Adipose tissue (tissue), 3 donors: ENCODE results near the gene OR6C70. TPM values are rescaled to one million over a fixed set of nuclear protein-coding genes. Genes with fewer than 3 reads are reported as not detected.
"Not testable (repeated sequence)": the region's sequence is repeated elsewhere in the genome, so short reads cannot be mapped to it uniquely, and the experiment has no call there.

Source experiments
- H3K27ac ChIP-seq: one replicate; pipeline ENCODE4 v1.5.1; 2013; ENCODE audit warnings: low read depth, low read length
- WGBS, 3 donors: extraction: QIAGEN DNeasy Blood & Tissue Kit; methylation state at CpG; one replicate each; pipeline ENCODE4 v1.1.7; 2013; 5-methylcytosine and 5-hydroxymethylcytosine counted together
- polyA plus RNA-seq, 3 donors: library from polyadenylated mRNA; stranded (reverse); fragments of 200-250 nt; gene quantifications; one replicate each; pipeline ENCODE4 v1.2.3, GENCODE V29; 2013
- donor health status: healthy with polysubstance abuse.
- donor health status: Bipolar disorder and iron deficiency.
- donor health status: healthy.

Gene OR6C70
- not detected for polyA plus RNA-seq

DNA sequence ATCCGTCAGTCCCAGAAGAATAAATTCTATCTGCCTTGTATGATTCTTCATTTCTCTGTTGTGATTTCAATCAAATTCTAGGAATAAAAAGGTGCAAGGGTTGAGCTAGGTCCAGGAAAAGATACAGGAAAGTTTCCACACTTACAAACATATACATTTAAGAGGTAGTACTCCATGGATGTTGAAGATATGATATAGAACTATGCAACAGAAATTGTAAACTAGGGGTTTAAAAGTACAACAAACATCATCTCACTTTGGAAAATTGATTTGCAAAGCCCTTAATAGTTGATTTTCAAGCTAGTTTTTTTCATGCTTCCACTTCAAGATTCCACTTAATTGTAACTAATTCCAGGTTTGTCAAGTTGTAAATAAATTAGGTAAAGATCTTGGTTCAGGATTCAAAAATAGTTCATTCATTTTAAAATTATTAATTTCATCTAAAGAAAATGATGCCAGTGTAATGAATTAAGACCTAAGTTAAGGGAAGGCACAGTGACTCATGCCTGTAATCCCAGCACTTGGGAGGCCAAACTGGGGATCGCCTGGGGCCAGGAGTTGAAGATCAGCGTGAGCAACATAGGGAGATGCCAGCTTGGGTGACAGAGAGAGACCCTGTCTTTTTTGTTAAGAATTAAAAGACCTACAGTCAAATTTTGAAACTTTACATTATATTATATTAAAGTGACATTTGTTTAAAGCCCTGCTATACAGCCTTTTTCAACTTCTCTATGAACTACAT lies at the start of gene OR6C70:
TSS of gene OR6C70 (minus strand) at position 51 of the 742 bp plus-strand sequence. CDS start at position 51, 0 bp downstream.
- WGBS, 3 donors, result 84 to 94% (median 85%) methylated on average over 3 of the region's 3 CpGs
- no peak within 1 kb of the TSS for H3K27ac ChIP-seq

DNA sequence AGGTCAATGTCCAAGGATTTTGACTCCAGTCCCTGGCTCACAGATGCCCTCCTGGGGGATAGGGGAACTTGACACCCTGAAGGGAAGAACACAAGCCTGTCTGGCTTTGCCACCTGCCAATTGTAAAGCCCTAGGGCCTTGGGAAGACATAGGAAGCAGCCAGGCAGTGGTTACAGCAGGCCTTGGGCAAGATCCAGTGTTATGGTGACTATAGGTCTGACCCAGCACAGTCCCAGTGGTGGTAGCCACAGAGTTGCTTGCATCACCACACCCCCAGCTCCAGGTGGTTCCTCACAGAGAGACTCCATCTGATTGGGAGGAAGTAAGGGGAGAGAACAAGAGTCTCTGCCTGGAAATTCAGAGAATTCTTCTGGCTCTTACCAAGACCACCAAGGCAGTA lies 46.5 kb upstream of the OR6C70 start:
- no peak overlapping the region for H3K27ac ChIP-seq

DNA sequence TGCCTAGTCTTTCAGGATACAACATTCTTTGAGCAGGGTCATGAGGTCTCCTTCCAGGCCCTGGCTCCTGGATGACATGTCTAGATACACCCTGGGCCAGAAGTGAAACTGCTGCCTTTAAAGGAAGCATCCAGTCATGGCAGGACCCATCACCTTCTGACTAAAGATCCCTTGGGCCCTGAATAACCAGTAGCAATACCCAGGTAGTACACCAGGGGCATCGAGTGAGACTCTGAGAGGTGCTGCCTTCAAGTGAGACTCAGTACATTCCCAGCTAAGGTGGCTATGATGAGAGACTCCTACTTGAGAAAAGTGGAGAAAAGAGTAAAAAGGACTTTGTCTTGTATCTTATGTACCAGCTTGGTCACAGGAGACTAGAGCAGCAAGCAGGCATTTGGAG lies 45.8 kb upstream of the OR6C70 start:
- 53 to 67% (median 65%) methylated on average over 1 of the region's 1 CpG for WGBS, 3 donors
- H3K27ac ChIP-seq, result no peak overlapping the region

DNA sequence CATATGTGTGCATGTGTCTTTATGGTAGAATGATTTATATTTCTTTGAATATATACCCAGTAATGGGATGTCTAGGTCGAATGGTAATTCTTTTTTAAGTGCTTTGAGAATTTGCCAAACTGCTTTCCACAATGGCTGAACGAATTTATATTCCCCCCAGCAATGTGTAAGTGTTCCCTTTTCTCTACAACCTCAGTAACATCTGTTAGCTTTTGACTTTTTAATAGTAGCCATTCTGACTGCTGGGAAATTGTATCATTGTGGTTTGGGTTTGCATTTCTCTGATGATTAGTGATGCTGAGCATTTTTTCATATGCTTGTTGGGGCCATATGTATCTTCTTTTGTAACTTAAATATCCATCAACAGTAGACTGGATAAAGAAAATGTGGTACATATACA lies 31.7 kb upstream of the OR6C70 start:
- H3K27ac ChIP-seq, result no peak overlapping the region
- 31 to 40% (median 36%) methylated on average over 2 of the region's 2 CpGs for WGBS, 3 donors

DNA sequence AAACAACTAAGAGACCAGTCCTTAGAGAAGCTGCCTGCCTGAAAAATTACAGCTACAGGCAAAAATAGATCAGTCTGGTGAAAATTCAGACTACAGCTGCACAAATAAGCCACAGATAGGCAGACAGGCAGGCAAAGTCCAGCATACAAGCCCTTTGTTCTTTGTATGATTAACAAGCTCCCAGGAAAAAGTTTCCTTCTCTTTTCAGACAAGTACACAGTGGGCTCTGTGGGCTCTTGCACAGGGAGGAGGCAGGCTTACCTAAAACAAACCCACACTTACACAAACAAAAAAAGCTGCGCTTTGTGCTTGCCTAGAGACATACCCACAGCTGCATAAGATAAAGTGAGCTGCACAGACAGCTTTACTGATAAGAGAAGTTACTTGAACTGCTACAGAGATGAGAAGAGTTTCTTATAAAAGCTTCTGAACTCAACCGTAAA lies 29.9 kb upstream of the OR6C70 start:
- H3K27ac ChIP-seq, result no peak overlapping the region
- 10 to 30% (median 23%) methylated on average over 2 of the region's 2 CpGs for WGBS, 3 donors

DNA sequence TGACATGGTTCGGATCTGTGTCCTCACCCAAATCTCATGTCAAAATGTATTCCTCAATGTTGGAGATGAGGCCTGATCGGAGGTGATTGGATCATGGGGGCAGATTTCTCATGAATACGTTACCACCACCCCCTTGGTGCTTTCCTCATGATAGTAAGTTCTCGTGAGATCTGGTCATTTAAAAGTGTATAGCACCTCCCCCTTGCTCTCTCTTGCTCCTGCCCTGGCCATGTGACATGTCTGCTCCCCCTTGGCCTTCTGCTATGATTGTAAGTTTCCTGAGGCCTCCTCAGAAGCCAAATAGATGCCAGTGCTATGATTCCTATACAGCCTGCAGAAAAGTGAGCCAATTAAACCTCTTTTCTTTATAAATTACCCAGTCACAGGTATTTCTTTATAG lies 29.3 kb upstream of the OR6C70 start:
- 71 to 88% (median 84%) methylated on average over 4 of the region's 4 CpGs for WGBS, 3 donors
- H3K27ac ChIP-seq, result no peak overlapping the region

DNA sequence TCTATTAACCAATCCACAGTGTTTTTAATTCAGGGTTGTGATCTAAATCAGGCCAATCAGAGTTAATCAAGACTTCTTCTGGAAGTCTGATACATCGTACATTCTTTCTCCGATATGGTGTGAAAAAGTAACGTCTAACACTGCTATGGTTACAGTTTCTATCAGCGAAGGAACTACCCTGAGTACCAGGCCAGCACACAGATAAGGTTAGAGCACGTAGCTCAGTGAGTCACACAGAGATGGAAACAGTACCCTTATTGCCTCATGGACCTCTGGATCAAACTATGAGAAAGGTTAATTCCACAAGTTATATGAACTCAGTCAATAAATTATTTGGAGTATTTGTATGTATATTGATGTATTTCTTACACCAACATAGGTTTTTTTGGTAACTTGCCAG lies 25.6 kb upstream of the OR6C70 start:
- H3K27ac ChIP-seq, result no peak overlapping the region
- 41 to 80% (median 78%) methylated on average over 5 of the region's 5 CpGs for WGBS, 3 donors

DNA sequence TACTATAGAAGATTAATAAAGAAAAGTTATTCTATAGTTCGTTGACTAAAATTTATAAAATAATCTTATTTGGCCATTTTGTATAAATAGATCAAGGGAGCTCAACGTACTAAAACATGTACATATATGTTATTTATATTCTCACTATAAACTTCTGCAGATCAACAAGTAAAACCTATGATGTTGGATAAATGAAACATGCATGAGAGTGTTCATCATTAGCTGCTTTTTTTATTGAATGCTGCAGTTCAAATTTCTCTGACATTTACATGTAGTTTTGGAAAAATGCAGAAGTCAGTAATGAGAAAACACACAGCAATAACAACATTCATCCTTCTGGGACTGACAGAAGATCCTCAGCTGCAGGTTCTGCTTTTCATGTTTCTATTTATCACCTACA lies 22.1 kb upstream of the OR6C70 start, which contains the start of gene OR6C68:
TSS of gene OR6C68 (plus strand) at position 301 of the 400 bp plus-strand sequence. CDS start at position 301, 0 bp downstream.
- H3K27ac ChIP-seq, result no peak within 1 kb of the TSS
- 70 to 79% (median 77%) methylated on average over 2 of the region's 2 CpGs for WGBS, 3 donors

DNA sequence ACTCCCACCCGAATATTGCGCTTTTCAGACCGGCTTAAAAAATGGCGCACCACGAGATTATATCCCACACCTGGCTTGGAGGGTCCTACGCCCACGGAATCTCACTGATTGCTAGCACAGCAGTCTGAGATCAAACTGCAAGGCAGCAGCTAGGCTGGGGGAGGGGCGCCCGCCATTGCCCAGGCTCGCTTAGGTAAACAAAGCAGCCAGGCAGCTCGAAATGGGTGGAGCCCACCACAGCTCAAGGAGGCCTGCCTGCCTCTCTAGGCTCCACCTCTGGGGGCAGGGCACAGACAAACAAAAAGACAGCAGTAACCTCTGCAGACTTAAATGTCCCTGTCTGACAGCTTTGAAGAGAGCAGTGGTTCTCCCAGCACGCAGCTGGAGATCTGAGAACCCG lies 14.3 kb upstream of the OR6C70 start:
- not testable (repeated sequence) for H3K27ac ChIP-seq
- WGBS, 3 donors, result 53 to 83% (median 81%) methylated on average over 6 to 13 of the region's 13 CpGs

DNA sequence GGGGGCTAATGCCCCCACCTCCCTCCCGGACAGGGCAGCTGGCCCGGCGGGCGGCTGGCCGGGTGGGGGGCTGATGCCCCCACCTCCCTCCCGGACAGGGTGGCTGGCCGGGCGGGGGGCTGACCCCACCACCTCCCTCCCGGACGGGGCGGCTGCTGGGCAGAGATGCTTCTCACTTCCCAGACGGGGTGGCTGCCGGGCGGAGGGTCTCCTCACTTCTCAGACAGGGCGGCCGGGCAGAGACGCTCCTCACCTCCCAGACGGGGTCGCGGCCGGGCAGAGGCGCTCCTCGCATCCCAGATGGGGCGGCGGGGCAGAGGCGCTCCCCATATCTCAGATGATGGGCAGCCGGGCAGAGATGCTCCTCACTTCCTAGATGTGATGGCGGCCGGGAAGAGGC lies 9.2 kb upstream of the OR6C70 start:
- H3K27ac ChIP-seq, result not testable (repeated sequence)
- WGBS, 3 donors, result 94 to 96% (median 94%) methylated on average over 15 to 29 of the region's 29 CpGs

DNA sequence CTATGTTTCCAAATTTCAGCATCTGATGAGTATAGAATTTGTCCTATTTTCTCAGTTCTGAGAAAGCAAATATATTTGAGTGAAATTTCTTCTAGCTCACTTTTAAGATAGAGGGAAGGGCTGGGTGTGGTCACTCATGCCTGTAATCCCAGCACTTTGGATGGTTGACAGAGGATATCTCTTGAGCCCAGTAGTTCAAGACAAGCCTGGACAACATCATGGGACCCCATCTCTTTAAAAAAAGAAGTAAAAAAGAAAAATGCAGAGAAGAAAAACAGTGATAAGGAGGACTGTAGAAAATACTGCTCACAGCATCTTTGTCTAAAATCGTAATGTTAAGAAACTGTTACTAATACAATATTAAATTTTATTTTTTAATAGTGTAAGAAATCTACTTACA lies 2.3 kb upstream of the OR6C70 start:
- H3K27ac ChIP-seq, result no peak overlapping the region
- 74 to 91% (median 88%) methylated on average over 1 of the region's 1 CpG for WGBS, 3 donors

DNA sequence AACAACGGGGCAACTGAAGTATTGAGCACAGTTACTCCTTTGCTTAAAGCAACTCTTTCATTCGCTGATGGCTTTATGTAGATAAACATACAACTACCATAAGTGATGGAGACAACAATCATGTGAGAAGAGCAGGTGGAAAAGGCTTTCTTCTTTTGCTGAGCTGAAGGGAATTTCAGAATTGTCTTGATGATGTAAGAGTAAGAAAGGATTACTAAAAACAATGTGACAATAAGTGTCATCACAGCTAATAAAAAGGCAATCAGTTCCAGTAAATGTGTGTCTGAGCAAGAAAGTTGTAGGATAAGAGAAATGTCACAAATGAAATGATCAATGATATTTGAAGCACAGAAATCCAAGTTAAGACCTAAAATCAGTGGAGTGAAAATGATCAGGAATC lies 647 bp downstream of the OR6C70 start:
- H3K27ac ChIP-seq, result no peak overlapping the region
- WGBS, 3 donors, result 69 to 76% (median 70%) methylated on average over 2 of the region's 2 CpGs

DNA sequence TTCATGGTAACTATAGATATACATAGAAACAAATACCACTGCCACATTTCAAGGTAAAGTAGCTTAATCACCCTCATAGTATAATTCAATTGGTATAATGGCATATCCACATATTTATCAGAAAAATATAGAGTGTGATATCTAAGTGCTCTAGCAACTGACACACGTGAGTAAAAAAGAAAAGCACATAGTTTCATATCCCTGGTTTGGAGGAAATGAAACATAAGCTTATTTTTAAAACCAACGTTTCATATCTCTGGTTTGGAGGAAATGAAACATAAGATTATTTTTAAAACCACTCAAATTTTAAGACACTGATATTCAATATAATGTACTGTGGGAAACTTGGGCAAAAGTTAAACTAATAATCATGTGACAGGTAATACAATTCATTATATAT lies 2.1 kb downstream of the OR6C70 start:
- WGBS, 3 donors, result 36 to 42% (median 39%) methylated on average over 2 of the region's 2 CpGs
- H3K27ac ChIP-seq, result no peak overlapping the region

DNA sequence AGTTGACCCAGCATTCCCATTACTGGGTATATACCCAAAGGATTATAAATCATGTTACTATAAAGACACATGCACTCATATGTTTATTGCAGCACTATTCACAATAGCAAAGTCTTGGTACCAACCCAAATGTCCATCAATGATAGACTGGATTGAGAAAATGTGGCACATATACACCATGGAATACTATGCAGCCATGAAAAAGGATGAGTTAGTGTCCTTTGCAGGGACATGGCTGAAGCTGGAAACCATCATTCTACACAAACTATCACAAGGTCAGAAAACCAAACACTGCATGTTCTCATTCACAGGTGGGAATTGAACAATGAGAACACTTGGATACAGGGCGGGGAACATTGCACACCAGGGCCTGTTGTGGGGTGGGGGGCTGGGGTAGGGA lies 5.0 kb downstream of the OR6C70 start:
- not testable (repeated sequence) for H3K27ac ChIP-seq
- WGBS, 3 donors, result 89 to 95% (median 94%) methylated on average over 1 of the region's 1 CpG

DNA sequence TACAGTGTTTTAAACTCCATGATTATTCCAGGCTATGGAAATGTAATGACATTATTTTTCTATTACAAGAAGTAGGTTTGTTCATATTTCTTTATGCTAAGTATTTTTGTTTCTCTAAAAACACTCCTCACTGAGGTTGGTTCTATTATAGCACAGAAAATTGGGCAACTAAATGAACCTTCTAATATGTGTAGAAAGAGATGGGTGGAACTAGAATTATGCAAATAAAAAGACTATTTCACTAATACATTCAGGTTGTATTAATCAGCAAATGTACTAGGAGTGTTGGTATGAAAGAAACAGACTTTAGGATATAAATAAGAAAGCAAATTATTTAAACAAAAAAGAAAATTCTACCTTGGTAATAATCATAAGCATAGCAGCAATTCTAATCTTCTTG lies 21.1 kb downstream of the OR6C70 start:
- no peak overlapping the region for H3K27ac ChIP-seq

DNA sequence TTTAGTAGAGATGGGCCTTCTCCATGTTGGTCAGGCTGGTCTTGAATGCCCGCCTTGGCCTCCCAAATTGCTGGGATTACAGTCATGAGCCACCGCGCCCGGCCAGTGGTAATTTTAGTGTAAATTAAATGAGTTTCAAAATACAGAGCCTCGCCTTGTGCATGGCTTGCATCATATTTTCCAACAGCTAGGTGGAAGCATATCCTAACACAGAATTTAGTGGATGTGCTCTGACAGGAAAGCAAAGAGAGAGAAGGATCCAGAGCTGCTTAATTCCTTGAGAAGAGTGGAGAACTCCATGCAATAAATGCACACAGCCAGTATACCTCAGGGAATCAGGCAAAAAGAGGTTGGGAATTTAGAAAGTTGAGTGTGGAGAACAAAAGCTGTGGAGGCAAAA lies 23.6 kb downstream of the OR6C70 start:
- H3K27ac ChIP-seq, result no peak overlapping the region
- 60 to 81% (median 76%) methylated on average over 5 of the region's 5 CpGs for WGBS, 3 donors

DNA sequence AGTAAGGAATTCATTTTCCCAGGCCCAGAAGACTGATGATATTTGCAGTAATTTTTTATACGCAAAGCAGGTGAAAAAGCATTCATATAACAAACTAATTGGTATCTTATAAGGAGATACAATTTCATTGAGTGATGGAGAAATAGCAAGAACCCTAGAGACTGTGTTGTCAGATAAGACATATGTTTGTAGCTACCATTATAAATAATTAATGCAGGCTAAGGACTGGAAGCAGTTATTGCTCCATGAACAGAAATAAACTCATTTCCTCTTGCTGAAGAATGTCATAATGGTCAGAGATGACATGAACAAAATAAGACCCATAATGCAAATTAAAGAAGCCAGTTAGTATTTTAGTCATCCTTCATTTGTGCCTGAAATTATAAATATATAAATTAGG lies 24.6 kb downstream of the OR6C70 start:
- H3K27ac ChIP-seq, result no peak overlapping the region
- 92 to 99% (median 94%) methylated on average over 1 of the region's 1 CpG for WGBS, 3 donors

DNA sequence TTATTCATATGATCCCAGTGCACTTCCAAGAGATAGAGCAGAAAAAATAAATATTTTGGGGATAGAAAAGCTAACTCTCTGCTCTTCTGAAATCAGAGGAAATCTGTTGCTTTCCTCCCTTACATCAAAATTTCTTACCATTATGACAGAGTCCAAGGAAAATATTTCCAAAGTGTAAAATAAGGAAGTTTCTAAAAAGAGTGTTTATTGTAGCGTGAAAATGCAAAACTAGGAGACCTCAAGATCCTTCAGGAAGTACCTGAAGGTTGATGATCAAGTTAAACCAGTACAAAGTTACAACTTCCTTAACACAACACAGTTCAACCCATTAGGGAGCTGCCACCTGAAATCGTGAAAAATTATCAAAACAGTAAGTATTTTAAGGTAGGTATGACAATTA lies 26.2 kb downstream of the OR6C70 start, which contains the start of gene OR6C2:
TSS of gene OR6C2 (plus strand) at position 301 of the 400 bp plus-strand sequence. CDS start 8,138 bp downstream, outside the sequence.
- WGBS, 3 donors, result 44 to 50% (median 45%) methylated on average over 2 of the region's 2 CpGs
- H3K27ac ChIP-seq, result no peak within 1 kb of the TSS

DNA sequence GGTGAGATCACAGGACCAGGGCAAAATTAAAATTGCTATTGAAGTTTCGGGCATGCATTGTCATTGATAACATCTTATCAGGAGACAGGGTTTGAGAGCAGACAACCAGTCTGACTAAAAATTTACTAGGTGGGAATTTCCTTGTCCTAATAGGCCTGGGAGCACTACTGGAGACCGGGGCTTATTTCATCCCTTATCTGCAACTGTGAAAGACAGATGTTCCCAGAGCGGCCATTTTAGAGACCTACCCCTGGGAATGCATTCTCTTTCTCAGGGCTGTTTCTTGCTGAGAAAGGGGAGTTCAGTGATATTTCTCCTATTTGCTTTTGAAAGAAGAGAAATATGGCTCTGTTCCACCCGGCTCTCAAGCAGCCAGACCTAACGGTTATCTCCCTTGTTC lies 28.7 kb downstream of the OR6C70 start:
- not testable (repeated sequence) for H3K27ac ChIP-seq
- WGBS, 3 donors, result 80 to 93% (median 87%) methylated on average over 5 of the region's 5 CpGs
